HepG2 (cell line): ENCODE data around the gene SCEL. TPM values are rescaled to one million over a fixed set of nuclear protein-coding genes. Genes with fewer than 3 reads are reported as not detected.

ENCODE experiments used
- ATAC-seq: fragments of 200-7000 bp; cut with Tn5 transposase; 3 replicates; pipeline ENCODE4 v1.9.1; 2020; ENCODE audit warnings: mild to moderate bottlenecking, moderate library complexity
- BruUV-seq: library from RNA; stranded (reverse); fragments of 400-500 nt; replicated peaks from 2 replicates; lab custom pipeline; 2021; lab: Mats Ljungman, UMichigan
- CTCF ChIA-PET: fragments of 300-600 bp; formaldehyde crosslinking; extraction: SDS; loops from one replicate; lab custom pipeline; 2021; ENCODE audit warnings: low total read pairs, inconsistent platforms, low intra/inter-chr PET ratio; lab: Yijun Ruan, JAX
- POLR2A ChIA-PET: fragments of 350-600 bp; sonication (Branson Sonifier 250); formaldehyde crosslinking; loops from one replicate; lab custom pipeline; 2020; ENCODE audit warnings: antibody characterized with exemption, inconsistent platforms; lab: Yijun Ruan, JAX
- DNase-seq: peaks from one replicate; pipeline ENCODE4 v3.0.0-alpha.2; 2015; ENCODE audit warnings: low spot score
- FAIRE-seq: peaks from 3 replicates; lab custom pipeline; 2011; peaks lifted over from hg19 to GRCh38; lab: Jason Lieb, UNC
- H2AFZ ChIP-seq: one replicate; pipeline ENCODE4 v1.6.1; 2011; ENCODE audit warnings: low read length, inconsistent platforms
- H3K27ac ChIP-seq: fragments of 300-600 bp; 3 replicates; pipeline ENCODE4 v1.8.0; 2011; ENCODE audit warnings: mixed run types, mild to moderate bottlenecking, mixed read lengths, low read length, inconsistent platforms; ENCODE audit not compliant: insufficient read depth; ENCODE audit errors: extremely low read length
- H3K27me3 ChIP-seq, 2 experiments: fragments of 200-600 bp in 1 of 2; 2 replicates in 1 of 2; 3 replicates in 1 of 2; pipeline versions ENCODE4 v1.6.0 to v1.8.0; 2011; ENCODE audit warnings: low read length in 2 of 2, mild to moderate bottlenecking in 2 of 2, moderate library complexity in 2 of 2, inconsistent platforms in 1 of 2; ENCODE audit not compliant: insufficient read depth in 2 of 2, control insufficient read depth in 1 of 2
- H3K36me3 ChIP-seq, 2 experiments: fragments of 200-600 bp in 1 of 2; replicated peaks in 1 of 2; 2 replicates in 1 of 2; 3 replicates in 1 of 2; pipeline versions ENCODE4 v1.5.1 to v1.8.0; 2011; ENCODE audit warnings: low read length in 2 of 2, inconsistent platforms in 1 of 2; ENCODE audit not compliant: insufficient read depth in 2 of 2, control insufficient read depth in 1 of 2
- H3K4me1 ChIP-seq: 2 replicates; pipeline ENCODE4 v1.5.1; 2012; ENCODE audit warnings: low read length, inconsistent platforms; ENCODE audit not compliant: insufficient read depth
- H3K4me2 ChIP-seq: 2 replicates; pipeline ENCODE4 v1.6.0; 2011; ENCODE audit warnings: low read depth, low read length, inconsistent platforms
- H3K4me3 ChIP-seq, 3 experiments: fragments of 200-600 bp in 1 of 3; sonication (generic), shearing (Covaris generic) in 1 of 3; replicated peaks in 1 of 3; 2 replicates each; pipeline ENCODE4 v1.5.1; 2011 to 2016; ENCODE audit warnings: low read length in 3 of 3, inconsistent platforms in 2 of 3, low read depth in 2 of 3, mild to moderate bottlenecking in 2 of 3, control low read depth in 1 of 3, mixed read lengths in 1 of 3; ENCODE audit not compliant: insufficient read depth in 1 of 3
- H3K79me2 ChIP-seq: one replicate; pipeline ENCODE4 v1.6.1; 2011; ENCODE audit warnings: low read length, inconsistent platforms; ENCODE audit not compliant: insufficient read depth
- H3K9ac ChIP-seq: 2 replicates; pipeline ENCODE4 v1.6.0; 2011; ENCODE audit warnings: mild to moderate bottlenecking, low read depth, low read length, inconsistent platforms; ENCODE audit not compliant: insufficient read depth
- H3K9me3 ChIP-seq: 2 replicates; pipeline ENCODE4 v1.5.1; 2012; ENCODE audit warnings: mild to moderate bottlenecking, low read length
- H4K20me1 ChIP-seq: 2 replicates; pipeline ENCODE4 v1.6.0; 2011; ENCODE audit warnings: inconsistent platforms, mild to moderate bottlenecking, low read length, moderate library complexity; ENCODE audit not compliant: insufficient read depth
- HNRNPH1 ChIP-seq: fragments of 200-400 bp; formaldehyde crosslinking; optimal IDR thresholded peaks from 2 replicates; pipeline ENCODE3; 2017; ENCODE audit warnings: mild to moderate bottlenecking, low read depth, low read length
- KDM6A ChIP-seq: IDR thresholded peaks from 2 replicates; pipeline ENCODE4 v1.6.1; 2016; ENCODE audit warnings: low read depth
- SNAI1 ChIP-seq: sonication (generic); formaldehyde crosslinking; IDR thresholded peaks from 2 replicates; pipeline ENCODE4 v1.5.0; 2020; ENCODE audit warnings: mild to moderate bottlenecking, missing genetic modification reagents, borderline replicate concordance
- WGBS: methylation state at CpG from one replicate; pipeline ENCODE4 v1.1.6; 2017; ENCODE audit warnings: low lambda C conversion rate; 5-methylcytosine and 5-hydroxymethylcytosine counted together
- in situ Hi-C: cut with HindIII; loops from 2 replicates; pipeline ENCODE4 v1.10.0; 2017; ENCODE audit warnings: low pct_unique_long_range_greater_than_20kb; ENCODE audit not compliant: extremely low pct_ligation_motif_present
- intact Hi-C: fragments of 100-400 bp; cut with micrococcal nuclease; formaldehyde crosslinking; loops from one replicate; pipeline ENCODE4 v1.10.0; 2022; ENCODE audit not compliant: unreplicated experiment
- polyA plus RNA-seq, 8 experiments: library from polyadenylated mRNA; depleted of rRNA in 3 of 8; stranded (reverse) in 7 of 8; unstranded in 1 of 8; fragments of >200 nt; fragmentation: Illumina TruSeq in 4 of 8; extraction: Trizol in 4 of 8; gene quantifications; 2 replicates each; pipeline versions ENCODE4 v1.2.1 to v1.2.3, GENCODE V29; 2011 to 2016; ENCODE audit warnings: low read depth in 4 of 8, missing spikeins in 1 of 8, mixed read lengths in 1 of 8; ENCODE audit not compliant: insufficient read depth in 1 of 8
- total RNA-seq, 5 experiments: library from RNA; depleted of rRNA; stranded (reverse); fragments of >200 nt; fragmentation: Illumina TruSeq; extraction: Trizol; gene quantifications; 2 replicates each; pipeline ENCODE4 v1.2.3, GENCODE V29; 2016; ENCODE audit warnings: low read depth in 1 of 5
- TF ChIP-seq, protein P1 (sequence below): sonication (generic); formaldehyde crosslinking; IDR thresholded peaks from 2 replicates; pipeline ENCODE4 v1.4.0; 2020; ENCODE audit warnings: missing genetic modification reagents
- TF ChIP-seq, protein P2 (sequence below), 2 experiments: fragments of 450-650 bp in 1 of 2; sonication (generic) in 1 of 2; formaldehyde crosslinking in 1 of 2; IDR thresholded peaks; 2 replicates each; pipeline versions ENCODE4 v1.6.1 to v1.8.0; 2016 to 2022; ENCODE audit warnings: antibody characterized with exemption in 1 of 2, mild to moderate bottlenecking in 1 of 2, missing genetic modification reagents in 1 of 2

SCEL gene
- total and polyA plus RNA-seq, 2 of the 13 experiments (the other 11 are each of a cell fraction or from before 2014, with no cell fraction given): not detected

DNA sequence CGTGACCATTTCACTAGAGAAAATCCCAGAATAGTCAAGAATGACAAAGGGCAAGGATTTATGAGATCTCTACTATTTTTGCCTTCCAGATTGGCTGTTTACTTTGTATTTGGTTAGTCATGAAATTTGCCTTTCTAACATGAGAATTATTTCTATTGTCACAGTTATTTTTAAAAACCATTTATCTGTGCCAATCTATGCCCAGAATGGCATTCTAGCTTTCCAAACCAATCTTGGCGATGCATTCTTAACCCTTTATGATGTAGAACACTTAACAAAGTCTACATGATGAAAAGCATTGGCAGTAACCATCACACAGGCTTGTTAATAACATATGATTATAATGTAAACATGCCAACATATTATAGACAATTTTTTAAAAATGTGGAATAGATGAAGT is 65.2 kb downstream of the SCEL start (continued):
- TF ChIP-seq, protein P1, sequence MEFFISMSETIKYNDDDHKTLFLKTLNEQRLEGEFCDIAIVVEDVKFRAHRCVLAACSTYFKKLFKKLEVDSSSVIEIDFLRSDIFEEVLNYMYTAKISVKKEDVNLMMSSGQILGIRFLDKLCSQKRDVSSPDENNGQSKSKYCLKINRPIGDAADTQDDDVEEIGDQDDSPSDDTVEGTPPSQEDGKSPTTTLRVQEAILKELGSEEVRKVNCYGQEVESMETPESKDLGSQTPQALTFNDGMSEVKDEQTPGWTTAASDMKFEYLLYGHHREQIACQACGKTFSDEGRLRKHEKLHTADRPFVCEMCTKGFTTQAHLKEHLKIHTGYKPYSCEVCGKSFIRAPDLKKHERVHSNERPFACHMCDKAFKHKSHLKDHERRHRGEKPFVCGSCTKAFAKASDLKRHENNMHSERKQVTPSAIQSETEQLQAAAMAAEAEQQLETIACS (CRISPR knock-in tag): no peak
- TF ChIP-seq KDM6A (CRISPR knock-in tag): no peak
- no peak for TF ChIP-seq HNRNPH1
- TF ChIP-seq, all 625 proteins: peak for 0

DNA sequence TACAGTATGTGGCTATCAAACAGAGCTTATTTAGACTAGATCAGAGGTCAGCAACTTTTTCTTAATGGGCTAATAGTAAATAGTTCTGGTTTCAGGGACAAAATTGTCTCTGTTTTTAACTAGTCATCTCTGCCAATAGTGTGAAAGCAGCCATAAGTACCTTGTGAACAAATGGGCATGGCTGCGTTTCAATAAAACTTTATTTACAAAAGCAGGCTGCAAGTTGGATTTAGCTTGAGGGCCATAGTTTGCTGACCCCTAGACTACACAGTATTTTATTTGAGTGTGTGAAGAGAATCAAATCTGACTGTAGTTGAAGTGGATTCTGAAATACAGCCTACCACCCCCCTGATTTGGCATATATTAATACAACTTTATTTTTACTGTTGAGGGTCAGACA is 75.6 kb downstream of the SCEL start:
- Histone ChIP-seq H3K9ac (no peak overlapping the region), H3K27me3 (no peaks in the 10 kb centered on the region), H4K20me1 (no peaks in the 10 kb centered on the region), H3K9me3 (no peaks in the 10 kb centered on the region), H2AFZ (no peak overlapping the region)
- ATAC-seq (no peak), FAIRE-seq (no peak)
- intact Hi-C loops (no loop called here), in situ Hi-C loops (loop anchor here (25.0 kb wide), 1 partner anchor 501 kb away; no protein-coding TSS in a partner anchor)
- POLR2A ChIA-PET: no interaction called here
- no peak for TF ChIP-seq SNAI1 (CRISPR knock-in tag)
- TF ChIP-seq, protein P2, sequence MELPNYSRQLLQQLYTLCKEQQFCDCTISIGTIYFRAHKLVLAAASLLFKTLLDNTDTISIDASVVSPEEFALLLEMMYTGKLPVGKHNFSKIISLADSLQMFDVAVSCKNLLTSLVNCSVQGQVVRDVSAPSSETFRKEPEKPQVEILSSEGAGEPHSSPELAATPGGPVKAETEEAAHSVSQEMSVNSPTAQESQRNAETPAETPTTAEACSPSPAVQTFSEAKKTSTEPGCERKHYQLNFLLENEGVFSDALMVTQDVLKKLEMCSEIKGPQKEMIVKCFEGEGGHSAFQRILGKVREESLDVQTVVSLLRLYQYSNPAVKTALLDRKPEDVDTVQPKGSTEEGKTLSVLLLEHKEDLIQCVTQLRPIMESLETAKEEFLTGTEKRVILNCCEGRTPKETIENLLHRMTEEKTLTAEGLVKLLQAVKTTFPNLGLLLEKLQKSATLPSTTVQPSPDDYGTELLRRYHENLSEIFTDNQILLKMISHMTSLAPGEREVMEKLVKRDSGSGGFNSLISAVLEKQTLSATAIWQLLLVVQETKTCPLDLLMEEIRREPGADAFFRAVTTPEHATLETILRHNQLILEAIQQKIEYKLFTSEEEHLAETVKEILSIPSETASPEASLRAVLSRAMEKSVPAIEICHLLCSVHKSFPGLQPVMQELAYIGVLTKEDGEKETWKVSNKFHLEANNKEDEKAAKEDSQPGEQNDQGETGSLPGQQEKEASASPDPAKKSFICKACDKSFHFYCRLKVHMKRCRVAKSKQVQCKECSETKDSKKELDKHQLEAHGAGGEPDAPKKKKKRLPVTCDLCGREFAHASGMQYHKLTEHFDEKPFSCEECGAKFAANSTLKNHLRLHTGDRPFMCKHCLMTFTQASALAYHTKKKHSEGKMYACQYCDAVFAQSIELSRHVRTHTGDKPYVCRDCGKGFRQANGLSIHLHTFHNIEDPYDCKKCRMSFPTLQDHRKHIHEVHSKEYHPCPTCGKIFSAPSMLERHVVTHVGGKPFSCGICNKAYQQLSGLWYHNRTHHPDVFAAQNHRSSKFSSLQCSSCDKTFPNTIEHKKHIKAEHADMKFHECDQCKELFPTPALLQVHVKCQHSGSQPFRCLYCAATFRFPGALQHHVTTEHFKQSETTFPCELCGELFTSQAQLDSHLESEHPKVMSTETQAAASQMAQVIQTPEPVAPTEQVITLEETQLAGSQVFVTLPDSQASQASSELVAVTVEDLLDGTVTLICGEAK (IDR thresholded peaks at IDR 0.05): no peak
- TF ChIP-seq, protein P2 (CRISPR knock-in tag; IDR thresholded peaks at IDR 0.05): peak; percentile 21; the same call in 1 of the 2 replicates
- TF ChIP-seq, all 625 proteins: peak for 1
- CTCF ChIA-PET: no interaction called here
- Histone ChIP-seq H3K36me3 (no peaks in the 10 kb centered on the region), H3K79me2 (no peaks in the 10 kb centered on the region), H3K4me1 (no peaks in the 10 kb centered on the region), H3K4me3 (no peak overlapping the region), H3K27ac (no peak overlapping the region), H3K4me2 (no peak overlapping the region)
- BruUV-seq: no TSS peak
- WGBS: 0% methylated on average over 1 of the region's 1 CpG
- no peak for DNase-seq
